WI38 (cell line): ENCODE results near the gene SET.
A peak's percentile ranks its signal among the peaks of the same experiment; 100 is the strongest.

ENCODE experiments used
- H3K4me3 ChIP-seq: 2 replicates; pipeline ENCODE4 v1.5.1; 2011; ENCODE audit warnings: low read depth, mild to moderate bottlenecking, control low read depth, low read length
- CTCF ChIP-seq: IDR thresholded peaks from 2 replicates; pipeline ENCODE4 v1.5.1; 2012; ENCODE audit warnings: low read depth, mild to moderate bottlenecking, control low read depth, low read length

The SET gene

GRCh38 chr9:128677794-128678193 lies 11.2 kb upstream of the SET start:
- H3K4me3 ChIP-seq: no peak overlapping the region
- TF ChIP-seq CTCF: no peak

- peak overlapping the region; percentile 63 for H3K4me3 ChIP-seq
- no peak for TF ChIP-seq CTCF
Measured at GRCh38 chr9:128683340-128684064, 5.5 kb upstream of the SET start.

GRCh38 chr9:128684065-128684324 lies 5.0 kb upstream of the SET start:
- TF ChIP-seq CTCF: no peak
- peak overlapping the region; percentile 63 for H3K4me3 ChIP-seq

GRCh38 chr9:128684325-128685199 lies 4.5 kb upstream of the SET start:
- TF ChIP-seq CTCF: no peak
- peak overlapping the region; percentile 63 for H3K4me3 ChIP-seq

GRCh38 chr9:128685636-128686489 lies 3.2 kb upstream of the SET start:
- peak overlapping the region; percentile 18; the same call in 1 of the 2 replicates for H3K4me3 ChIP-seq
- TF ChIP-seq CTCF: no peak

GRCh38 chr9:128687453-128687852 lies 1.6 kb upstream of the SET start:
- no peak for TF ChIP-seq CTCF
- no peak overlapping the region for H3K4me3 ChIP-seq
